GM19468 (cell line): ENCODE data around the gene CAB39.

ENCODE experiments used
- ATAC-seq: cut with Tn5 transposase; IDR thresholded peaks from one replicate; pipeline ENCODE4 v1.9.1; 2021; ENCODE audit warnings: mild to moderate bottlenecking, moderate library complexity, moderate number of reproducible peaks; ENCODE audit not compliant: unreplicated experiment; ENCODE audit errors: extremely low read depth

The CAB39 gene

GRCh38 chr2:230868947-230869913 is 156.6 kb downstream of the CAB39 start:
- ATAC-seq: no peak

- ATAC-seq: no peak
Measured at GRCh38 chr2:230869914-230870543, 157.4 kb downstream of the CAB39 start.
